GM23338 (cell line): ENCODE data around the gene PDE2A. TPM values are rescaled to one million over a fixed set of nuclear protein-coding genes. Genes with fewer than 3 reads are reported as not detected.

Experiments used
- ATAC-seq: fragments of 200-7000 bp; cut with Tn5 transposase; 3 replicates; pipeline ENCODE4 v1.9.1; 2020
- DNase-seq: peaks from one replicate; pipeline ENCODE4 v3.0.0-alpha.2; 2015; ENCODE audit warnings: low spot score
- H2AFZ ChIP-seq: fragments of 200-600 bp; sonication (generic); 2 replicates; pipeline ENCODE4 v1.8.0; 2016; ENCODE audit warnings: antibody characterized with exemption, mild to moderate bottlenecking, moderate library complexity
- H3F3A ChIP-seq: fragments of 200-600 bp; sonication (generic); replicated peaks from 2 replicates; pipeline ENCODE4 v1.8.0; 2017; ENCODE audit warnings: antibody characterized with exemption, mixed run types, low read depth
- H3K27ac ChIP-seq: fragments of 200-600 bp; sonication (generic); 2 replicates; pipeline ENCODE4 v1.6.1; 2016; ENCODE audit warnings: low read depth
- H3K27me3 ChIP-seq: fragments of 200-600 bp; sonication (generic); 2 replicates; pipeline ENCODE4 v1.8.0; 2016; ENCODE audit warnings: mild to moderate bottlenecking, mixed run types, moderate library complexity; ENCODE audit not compliant: insufficient read depth
- H3K36me3 ChIP-seq: fragments of 200-600 bp; sonication (generic); 2 replicates; pipeline ENCODE4 v1.8.0; 2016; ENCODE audit warnings: mild to moderate bottlenecking; ENCODE audit not compliant: insufficient read depth
- H3K4me1 ChIP-seq: fragments of 200-600 bp; sonication (generic); 2 replicates; pipeline ENCODE4 v1.8.0; 2016; ENCODE audit warnings: mild to moderate bottlenecking, moderate library complexity; ENCODE audit not compliant: insufficient read depth
- H3K4me2 ChIP-seq: fragments of 200-600 bp; sonication (generic); 2 replicates; pipeline ENCODE4 v1.7.1; 2017; ENCODE audit warnings: mixed run types
- H3K4me3 ChIP-seq: fragments of 200-600 bp; sonication (generic); 2 replicates; pipeline ENCODE4 v1.6.1; 2016; ENCODE audit warnings: mixed run types
- H3K79me2 ChIP-seq: fragments of 200-600 bp; sonication (generic); replicated peaks from 2 replicates; pipeline ENCODE4 v1.8.0; 2017; ENCODE audit warnings: mild to moderate bottlenecking; ENCODE audit not compliant: insufficient read depth
- H3K9me2 ChIP-seq: fragments of 200-600 bp; sonication (generic); 2 replicates; pipeline ENCODE4 v1.8.0; 2017; ENCODE audit not compliant: insufficient read depth
- H4K20me1 ChIP-seq: fragments of 200-600 bp; sonication (generic); replicated peaks from 2 replicates; pipeline ENCODE4 v1.8.0; 2017; ENCODE audit warnings: mild to moderate bottlenecking; ENCODE audit not compliant: insufficient read depth
- H3K27ac Mint-ChIP-seq: 2 replicates; pipeline ENCODE4 v1.8.0; 2020; ENCODE audit warnings: inconsistent platforms, mild to moderate bottlenecking, moderate library complexity, mixed read lengths
- H3K27me3 Mint-ChIP-seq: 3 replicates; pipeline ENCODE4 v1.8.0; 2022; ENCODE audit warnings: low read depth, mild to moderate bottlenecking, moderate library complexity, mixed read lengths, inconsistent platforms; ENCODE audit not compliant: insufficient read depth, poor library complexity
- H3K36me3 Mint-ChIP-seq: 3 replicates; pipeline ENCODE4 v1.8.0; 2021; ENCODE audit warnings: low read depth, mild to moderate bottlenecking, inconsistent platforms, moderate library complexity, mixed read lengths
- H3K4me1 Mint-ChIP-seq: 3 replicates; pipeline ENCODE4 v1.8.0; 2020; ENCODE audit warnings: mild to moderate bottlenecking, inconsistent platforms, mixed read lengths
- H3K4me3 Mint-ChIP-seq: 3 replicates; pipeline ENCODE4 v1.8.0; 2021; ENCODE audit warnings: moderate library complexity, mild to moderate bottlenecking, inconsistent platforms, mixed read lengths
- H3K9me3 Mint-ChIP-seq: 3 replicates; pipeline ENCODE4 v1.8.0; 2020; ENCODE audit warnings: moderate library complexity, mild to moderate bottlenecking, inconsistent platforms, mixed read lengths
- CREB1 ChIP-seq: fragments of 250-450 bp; sonication (Bioruptor Pico); IDR thresholded peaks from 2 replicates; pipeline ENCODE4 v1.5.0; 2020; ENCODE audit warnings: low read depth, mild to moderate bottlenecking, moderate library complexity
- CTCF ChIP-seq, 2 experiments: fragments of 200-600 bp in 1 of 2; sonication (generic) in 1 of 2; conservative IDR thresholded peaks; 2 replicates each; pipeline versions ENCODE4 v1.5.1 to v1.6.1; 2016 to 2017; ENCODE audit warnings: antibody characterized with exemption in 2 of 2, low read depth in 2 of 2, mild to moderate bottlenecking in 2 of 2, moderate library complexity in 1 of 2
- EZH2 ChIP-seq: fragments of 200-600 bp; sonication (generic); IDR thresholded peaks from one replicate; pipeline ENCODE4 v1.8.0; 2017; ENCODE audit warnings: antibody characterized with exemption, mild to moderate bottlenecking, low read depth; ENCODE audit not compliant: unreplicated experiment
- JUNB ChIP-seq: IDR thresholded peaks from one replicate; pipeline ENCODE4 v1.6.1; 2016; ENCODE audit warnings: antibody characterized with exemption; ENCODE audit not compliant: unreplicated experiment
- NANOG ChIP-seq: IDR thresholded peaks from 2 replicates; pipeline ENCODE4 v1.6.1; 2016; ENCODE audit warnings: antibody characterized with exemption, borderline replicate concordance
- POLR2AphosphoS5 ChIP-seq: IDR thresholded peaks from 2 replicates; pipeline ENCODE4 v1.6.1; 2016; ENCODE audit warnings: antibody characterized with exemption, low read depth
- REST ChIP-seq: IDR thresholded peaks from one replicate; pipeline ENCODE4 v1.6.1; 2018; ENCODE audit warnings: antibody characterized with exemption; ENCODE audit not compliant: unreplicated experiment
- STAT1 ChIP-seq: IDR thresholded peaks from one replicate; pipeline ENCODE4 v1.6.1; 2016; ENCODE audit warnings: antibody characterized with exemption; ENCODE audit not compliant: unreplicated experiment
- ZNF114 ChIP-seq: fragments of 250-450 bp; sonication (Bioruptor Pico); IDR thresholded peaks from 2 replicates; pipeline ENCODE4 v1.5.0; 2020; ENCODE audit warnings: mild to moderate bottlenecking, moderate library complexity
- ZNF462 ChIP-seq: fragments of 250-450 bp; sonication (Bioruptor Pico); IDR thresholded peaks from 2 replicates; pipeline ENCODE4 v1.5.0; 2020; ENCODE audit warnings: mild to moderate bottlenecking, moderate library complexity
- polyA plus RNA-seq: library from polyadenylated mRNA; unstranded; fragments of >200 nt; fragmentation: Nextera tagmentation; extraction: Ambion mirVana; gene quantifications from 2 replicates; pipeline ENCODE4 v1.2.1, GENCODE V29; 2016
- total RNA-seq: library from RNA; depleted of rRNA; stranded (reverse); fragments of >200 nt; shearing (Covaris generic); gene quantifications from 2 replicates; pipeline ENCODE4 v1.2.3, GENCODE V29; 2014

PDE2A gene
- total and polyA plus RNA-seq, 2 experiments from 2014 or later = 4.3 to 16.2 TPM

GRCh38 chr11:72719551-72719950, 45.3 kb upstream of the PDE2A start:
- Histone ChIP-seq H4K20me1 (peaks cover 21% of the 10 kb centered on the region; the same call in 1 of the 2 replicates), H3K4me1 (no peaks in the 10 kb centered on the region), H3F3A (no peaks in the 10 kb centered on the region), H3K27ac (no peak overlapping the region), H2AFZ (no peak overlapping the region), H3K79me2 (peaks cover 50% of the 10 kb centered on the region), H3K36me3 (no peaks in the 10 kb centered on the region), H3K4me2 (no peak overlapping the region), H3K9me2 (no peaks in the 10 kb centered on the region), H3K4me3 (no peak overlapping the region), H3K27me3 (no peaks in the 10 kb centered on the region)
- ATAC-seq (no peak), DNase-seq (no peak)
- Mint-ChIP-seq H3K4me3 (no peak overlapping the region), H3K4me1 (peaks cover 17% of the 10 kb centered on the region), H3K9me3 (no peaks in the 10 kb centered on the region; the same call in 2 of the 3 replicates), H3K27me3 (peaks cover 7% of the 10 kb centered on the region), H3K27ac (peak overlapping the region; percentile 19; the same call in 1 of the 2 replicates), H3K36me3 (peaks cover 5% of the 10 kb centered on the region; the same call in 1 of the 3 replicates)
- TF ChIP-seq CTCF (conservative IDR thresholded peaks at IDR 0.05; ENCODE audit: low read depth in 2 of 2) (no peak), CREB1 (CRISPR knock-in tag) (no peak), EZH2 (no peak), POLR2AphosphoS5 (no peak)

GRCh38 chr11:72719144-72719543, 44.9 kb upstream of the PDE2A start:
- Histone ChIP-seq H3K4me3 (no peak overlapping the region), H3K27ac (no peak overlapping the region), H3K27me3 (no peaks in the 10 kb centered on the region), H2AFZ (no peak overlapping the region), H3K36me3 (no peaks in the 10 kb centered on the region), H3K9me2 (no peaks in the 10 kb centered on the region), H4K20me1 (peaks cover 21% of the 10 kb centered on the region; the same call in 1 of the 2 replicates), H3F3A (no peaks in the 10 kb centered on the region), H3K4me2 (no peak overlapping the region), H3K79me2 (peaks cover 46% of the 10 kb centered on the region), H3K4me1 (no peaks in the 10 kb centered on the region)
- Mint-ChIP-seq H3K4me1 (peaks cover 22% of the 10 kb centered on the region), H3K9me3 (no peaks in the 10 kb centered on the region; the same call in 2 of the 3 replicates), H3K27me3 (peaks cover 10% of the 10 kb centered on the region), H3K4me3 (no peak overlapping the region), H3K36me3 (peaks cover 5% of the 10 kb centered on the region; the same call in 2 of the 3 replicates), H3K27ac (no peak overlapping the region)
- ATAC-seq (no peak), DNase-seq (no peak)
- TF ChIP-seq ZNF114 (CRISPR knock-in tag) (no peak), REST (no peak), JUNB (no peak), ZNF462 (CRISPR knock-in tag) (no peak), EZH2 (no peak), POLR2AphosphoS5 (no peak), NANOG (no peak), CREB1 (CRISPR knock-in tag) (no peak), STAT1 (no peak)
